SK-N-SH treated with all-trans-retinoic acid at 6 μM for 48 hours (cell line): Measurements from ENCODE around the gene TAOK1.

Experiments
- ATAC-seq: fragments of 200-7000 bp; cut with Tn5 transposase; 3 replicates; pipeline ENCODE4 v1.9.1; 2020; ENCODE audit warnings: mild to moderate bottlenecking, moderate library complexity
- BACH2 ChIP-seq: fragments of 250-450 bp; sonication (Bioruptor Pico); IDR thresholded peaks from 2 replicates; pipeline ENCODE4 v1.9.0; 2021; ENCODE audit warnings: mild to moderate bottlenecking, borderline replicate concordance
- CREB5 ChIP-seq: fragments of 250-450 bp; sonication (Bioruptor Pico); IDR thresholded peaks from 2 replicates; pipeline ENCODE4 v1.5.1; 2020; ENCODE audit warnings: low read depth, mild to moderate bottlenecking, moderate library complexity
- CSDC2 ChIP-seq: fragments of 250-450 bp; sonication (Bioruptor Pico); IDR thresholded peaks from 2 replicates; pipeline ENCODE4 v1.5.0; 2020; ENCODE audit warnings: mild to moderate bottlenecking, moderate library complexity
- CSRNP3 ChIP-seq: fragments of 250-450 bp; sonication (Bioruptor Pico); IDR thresholded peaks from 2 replicates; pipeline ENCODE4 v1.5.1; 2021; ENCODE audit warnings: mild to moderate bottlenecking, moderate library complexity
- ESRRG ChIP-seq: fragments of 250-450 bp; sonication (Bioruptor Pico); IDR thresholded peaks from 2 replicates; pipeline ENCODE4 v1.6.1; 2021; ENCODE audit warnings: mild to moderate bottlenecking
- GLIS3 ChIP-seq: fragments of 250-450 bp; sonication (Bioruptor Pico); IDR thresholded peaks from 2 replicates; pipeline ENCODE4 v1.5.0; 2020; ENCODE audit warnings: mild to moderate bottlenecking, moderate library complexity
- ISL1 ChIP-seq: fragments of 250-450 bp; sonication (Bioruptor Pico); IDR thresholded peaks from 2 replicates; pipeline ENCODE4 v2.1.2; 2022; ENCODE audit warnings: mild to moderate bottlenecking, moderate library complexity
- PATZ1 ChIP-seq: fragments of 250-450 bp; sonication (Bioruptor Pico); IDR thresholded peaks from 2 replicates; pipeline ENCODE4 v1.8.0; 2020; ENCODE audit warnings: mild to moderate bottlenecking, moderate library complexity, borderline replicate concordance
- PPARA ChIP-seq: fragments of 250-450 bp; sonication (Bioruptor Pico); IDR thresholded peaks from 2 replicates; pipeline ENCODE4 v1.5.0; 2020; ENCODE audit warnings: mild to moderate bottlenecking, borderline replicate concordance
- SNAI2 ChIP-seq: fragments of 250-450 bp; sonication (Bioruptor Pico); IDR thresholded peaks from 2 replicates; pipeline ENCODE4 v1.5.0; 2020; ENCODE audit warnings: mild to moderate bottlenecking, moderate library complexity
- TCF4 ChIP-seq: fragments of 250-450 bp; sonication (Bioruptor Pico); IDR thresholded peaks from 2 replicates; pipeline ENCODE4 v1.8.0; 2021; ENCODE audit warnings: mild to moderate bottlenecking, moderate library complexity, borderline replicate concordance
- TOX ChIP-seq: fragments of 250-450 bp; sonication (Bioruptor Pico); IDR thresholded peaks from 2 replicates; pipeline ENCODE4 v1.8.0; 2021; ENCODE audit warnings: mild to moderate bottlenecking, moderate library complexity, borderline replicate concordance
- TSHZ2 ChIP-seq: fragments of 250-450 bp; sonication (Bioruptor Pico); IDR thresholded peaks from 2 replicates; pipeline ENCODE4 v1.5.0; 2020; ENCODE audit warnings: mild to moderate bottlenecking, moderate library complexity
- ZC3H10 ChIP-seq: fragments of 250-450 bp; sonication (Bioruptor Pico); IDR thresholded peaks from 2 replicates; pipeline ENCODE4 v1.5.1; 2021; ENCODE audit warnings: mild to moderate bottlenecking, moderate library complexity
- ZFP3 ChIP-seq: fragments of 250-450 bp; sonication (Bioruptor Pico); IDR thresholded peaks from 2 replicates; pipeline ENCODE4 v1.5.0; 2020; ENCODE audit warnings: mild to moderate bottlenecking, moderate library complexity
- ZFP30 ChIP-seq: fragments of 450-650 bp; formaldehyde crosslinking; IDR thresholded peaks from 2 replicates; pipeline ENCODE4 v1.5.0; 2022; ENCODE audit warnings: mild to moderate bottlenecking, moderate library complexity
- ZNF565 ChIP-seq: fragments of 450-650 bp; formaldehyde crosslinking; conservative IDR thresholded peaks from 2 replicates; pipeline ENCODE4 v1.5.0; 2020; ENCODE audit warnings: low read depth, mild to moderate bottlenecking, moderate library complexity
- ZNF70 ChIP-seq: fragments of 450-650 bp; formaldehyde crosslinking; IDR thresholded peaks from 2 replicates; pipeline ENCODE4 v1.5.0; 2020; ENCODE audit warnings: mild to moderate bottlenecking, moderate library complexity

The TAOK1 gene

GRCh38 chr17:29593591-29594518 lies 203.7 kb downstream of the TAOK1 start:
- 0 out of 2 replicates have a peak, but pooled peaks have one; percentile 13 for TF ChIP-seq ISL1 (CRISPR knock-in tag)
- TF ChIP-seq CSDC2 (CRISPR knock-in tag), result peak; percentile 80; the same call in 1 of the 2 replicates
- TF ChIP-seq TSHZ2, result 0 out of 2 replicates have a peak, but pooled peaks have one; percentile 66
- no peak for TF ChIP-seq CREB5 (CRISPR knock-in tag)
- TF ChIP-seq ESRRG (CRISPR knock-in tag), result no peak
- TF ChIP-seq SNAI2 (CRISPR knock-in tag), result peak; percentile 63; the same call in 1 of the 2 replicates
- peak; percentile 79 for TF ChIP-seq ZFP3 (CRISPR knock-in tag)
- no peak for ATAC-seq

GRCh38 chr17:29594519-29595090 lies 204.4 kb downstream of the TAOK1 start:
- no peak for ATAC-seq
- no peak for TF ChIP-seq CSDC2 (CRISPR knock-in tag)
- no peak for TF ChIP-seq ISL1 (CRISPR knock-in tag)
- TF ChIP-seq GLIS3, result no peak
- no peak for TF ChIP-seq ZFP30 (CRISPR knock-in tag)
- no peak for TF ChIP-seq CSRNP3
- no peak for TF ChIP-seq ESRRG (CRISPR knock-in tag)

- ATAC-seq, result no peak
- TF ChIP-seq ZNF70 (CRISPR knock-in tag) (no peak), ZNF565 (no peak)
These were observed 205.2 kb downstream of the TAOK1 start for GRCh38 chr17:29595107-29595942.

GRCh38 chr17:29595943-29596774 lies 206.0 kb downstream of the TAOK1 start:
- no peak for ATAC-seq
- TF ChIP-seq BACH2 (CRISPR knock-in tag) (no peak), ESRRG (CRISPR knock-in tag) (no peak)
- TF ChIP-seq, all 23 proteins: peak for 0

- TF ChIP-seq ZC3H10 (CRISPR knock-in tag) (no peak), SNAI2 (CRISPR knock-in tag) (no peak), PATZ1 (CRISPR knock-in tag) (no peak), ESRRG (CRISPR knock-in tag) (no peak), CSRNP3 (no peak), TOX (no peak), PPARA (CRISPR knock-in tag) (no peak), TCF4 (CRISPR knock-in tag) (no peak), ZFP3 (CRISPR knock-in tag) (no peak)
- no peak for ATAC-seq
These were observed 206.6 kb downstream of the TAOK1 start for GRCh38 chr17:29596811-29597210.
